ENCODE results near the gene ELOVL4.
A peak's percentile ranks its signal among the peaks of the same experiment; 100 is the strongest.

Gene ELOVL4

GRCh38 chr6:79947191-79948186 lies at the start of gene ELOVL4:
ELOVL4 (minus strand) TSS chr6:79947553; CDS start chr6:79947279, 274 bp downstream.
- peak; percentile 91 for DNase-seq (ENCODE audit: low read depth, low spot score)

GRCh38 chr6:79993911-79994309 lies 46.6 kb upstream of the ELOVL4 start:
- DNase-seq (ENCODE audit: low read depth, low spot score): no peak

- no peak for DNase-seq (ENCODE audit: low read depth, low spot score)
These were observed 45.9 kb upstream of the ELOVL4 start for GRCh38 chr6:79993012-79993910.

GRCh38 chr6:79989641-79990040 lies 42.3 kb upstream of the ELOVL4 start:
- DNase-seq (ENCODE audit: low read depth, low spot score): no peak

- no peak for DNase-seq (ENCODE audit: low read depth, low spot score)
These were observed 37.8 kb upstream of the ELOVL4 start for GRCh38 chr6:79985128-79985527.

- peak; percentile 85 for DNase-seq (ENCODE audit: low read depth, low spot score)
These were observed 36.9 kb upstream of the ELOVL4 start for GRCh38 chr6:79984261-79984660.

- no peak for DNase-seq (ENCODE audit: low read depth, low spot score)
These were observed 34.3 kb upstream of the ELOVL4 start for GRCh38 chr6:79981652-79982051.

- no peak for DNase-seq (ENCODE audit: low read depth, low spot score)
These were observed 23.8 kb upstream of the ELOVL4 start for GRCh38 chr6:79971193-79971592.

GRCh38 chr6:79969784-79970183 lies 22.4 kb upstream of the ELOVL4 start:
- DNase-seq (ENCODE audit: low read depth, low spot score): no peak

- DNase-seq (ENCODE audit: low read depth, low spot score): no peak
These were observed 19.8 kb upstream of the ELOVL4 start for GRCh38 chr6:79967178-79967577.

- DNase-seq (ENCODE audit: low read depth, low spot score): peak; percentile 2
These were observed 17.3 kb upstream of the ELOVL4 start for GRCh38 chr6:79964607-79965081.

- no peak for DNase-seq (ENCODE audit: low read depth, low spot score)
These were observed 7.5 kb upstream of the ELOVL4 start for GRCh38 chr6:79954849-79955248.

- DNase-seq (ENCODE audit: low read depth, low spot score): peak; percentile 74
These were observed 1.9 kb upstream of the ELOVL4 start for GRCh38 chr6:79949233-79949632.

GRCh38 chr6:79946272-79947190 lies 822 bp downstream of the ELOVL4 start:
- peak; percentile 67 for DNase-seq (ENCODE audit: low read depth, low spot score)

GRCh38 chr6:79943133-79943532 lies 4.2 kb downstream of the ELOVL4 start:
- no peak for DNase-seq (ENCODE audit: low read depth, low spot score)

- no peak for DNase-seq (ENCODE audit: low read depth, low spot score)
These were observed 5.7 kb downstream of the ELOVL4 start for GRCh38 chr6:79941489-79942151.

- DNase-seq (ENCODE audit: low read depth, low spot score): no peak
These were observed 18.8 kb downstream of the ELOVL4 start for GRCh38 chr6:79928478-79928998.

GRCh38 chr6:79927758-79928157 lies 19.6 kb downstream of the ELOVL4 start:
- no peak for DNase-seq (ENCODE audit: low read depth, low spot score)

- no peak for DNase-seq (ENCODE audit: low read depth, low spot score)
These were observed 24.1 kb downstream of the ELOVL4 start for GRCh38 chr6:79923270-79923669.

- no peak for DNase-seq (ENCODE audit: low read depth, low spot score)
These were observed 25.3 kb downstream of the ELOVL4 start for GRCh38 chr6:79922018-79922417.

Measured in astrocyte of the hippocampus (primary cell).